GM12878 (cell line): ENCODE data around the gene GABRB3. TPM values are rescaled to one million over a fixed set of nuclear protein-coding genes. Genes with fewer than 3 reads are reported as not detected.

Experiments
- ATAC-seq: fragments of 200-7000 bp; cut with Tn5 transposase; 3 replicates; pipeline ENCODE4 v1.9.1; 2020; ENCODE audit warnings: mild to moderate bottlenecking, moderate library complexity
- BruUV-seq: library from RNA; stranded (reverse); fragments of 400-500 nt; replicated peaks from 2 replicates; lab custom pipeline; 2021; lab: Mats Ljungman, UMichigan
- CTCF ChIA-PET: fragments of 300-600 bp; sonication (Branson Sonifier 250); formaldehyde crosslinking; extraction: SDS; loops from one replicate; lab custom pipeline; 2021; ENCODE audit warnings: inconsistent platforms; lab: Yijun Ruan, JAX
- POLR2A ChIA-PET: fragments of 350-600 bp; formaldehyde crosslinking; extraction: SDS; loops from one replicate; lab custom pipeline; 2021; ENCODE audit warnings: inconsistent platforms; lab: Charles Lee
- RAD21 ChIA-PET: fragments of 300-600 bp; sonication (Branson Sonifier 250); formaldehyde crosslinking; loops from one replicate; lab custom pipeline; 2023; ENCODE audit warnings: antibody characterized with exemption; ENCODE audit not compliant: unreplicated experiment; lab: Charles Lee
- SMC1A ChIA-PET: fragments of 300-600 bp; sonication (Branson Sonifier 250); formaldehyde crosslinking; loops from one replicate; lab custom pipeline; 2023; ENCODE audit not compliant: unreplicated experiment, uncharacterized antibody; lab: Charles Lee
- DNase-seq: peaks from one replicate; pipeline ENCODE4 v3.0.0-alpha.2; 2011; ENCODE audit warnings: low read depth, low spot score
- FAIRE-seq: peaks from 3 replicates; lab custom pipeline; 2011; peaks lifted over from hg19 to GRCh38; lab: Jason Lieb, UNC
- H2AFZ ChIP-seq: 2 replicates; pipeline ENCODE4 v1.6.0; 2011; ENCODE audit warnings: low read depth, low read length, control low read depth; ENCODE audit not compliant: control insufficient read depth
- H3K27ac ChIP-seq: 2 replicates; pipeline ENCODE4 v1.5.1; 2011; ENCODE audit warnings: control low read depth; ENCODE audit not compliant: control insufficient read depth, insufficient read depth
- H3K27me3 ChIP-seq, 2 experiments: replicated peaks in 1 of 2; 2 replicates each; pipeline versions ENCODE4 v1.6.0 to v1.6.1; 2011; ENCODE audit warnings: low read length in 1 of 2; ENCODE audit not compliant: control insufficient read depth in 2 of 2, insufficient read depth in 2 of 2
- H3K36me3 ChIP-seq, 2 experiments: 2 replicates each; pipeline ENCODE4 v1.5.1; 2011; ENCODE audit warnings: low read length in 1 of 2; ENCODE audit not compliant: control insufficient read depth in 2 of 2, insufficient read depth in 2 of 2
- H3K4me1 ChIP-seq: 2 replicates; pipeline ENCODE4 v1.6.1; 2011; ENCODE audit warnings: mild to moderate bottlenecking, low read length, moderate library complexity, mixed read lengths; ENCODE audit not compliant: control insufficient read depth, insufficient read depth
- H3K4me2 ChIP-seq: 2 replicates; pipeline ENCODE4 v1.6.0; 2011; ENCODE audit warnings: control low read depth; ENCODE audit not compliant: control insufficient read depth, insufficient read depth
- H3K4me3 ChIP-seq: fragments of 200-600 bp; sonication (generic); 2 replicates; pipeline ENCODE4 v1.5.1; 2016
- H3K79me2 ChIP-seq: 2 replicates; pipeline ENCODE4 v1.6.0; 2011; ENCODE audit warnings: low read length; ENCODE audit not compliant: control insufficient read depth, insufficient read depth
- H3K9ac ChIP-seq: 2 replicates; pipeline ENCODE4 v1.8.0; 2011; ENCODE audit warnings: low read length, control low read depth, mixed read lengths; ENCODE audit not compliant: control insufficient read depth, insufficient read depth
- H3K9me3 ChIP-seq: replicated peaks from 3 replicates; pipeline ENCODE4 v1.5.1; 2011; ENCODE audit warnings: mild to moderate bottlenecking, low read length; ENCODE audit not compliant: control insufficient read depth, insufficient read depth
- H4K20me1 ChIP-seq: 2 replicates; pipeline ENCODE4 v1.6.0; 2011; ENCODE audit not compliant: control insufficient read depth, insufficient read depth
- BRCA1 ChIP-seq: IDR thresholded peaks from 2 replicates; pipeline ENCODE4 v1.6.1; 2011; ENCODE audit warnings: low read depth, low read length, improper control_type of control experiment
- ETV6 ChIP-seq, 2 experiments: fragments of 450-650 bp in 1 of 2; IDR thresholded peaks in 1 of 2; conservative IDR thresholded peaks in 1 of 2; 2 replicates each; pipeline ENCODE4 v1.6.1; 2014; ENCODE audit warnings: antibody characterized with exemption in 1 of 2, borderline replicate concordance in 1 of 2, low read depth in 1 of 2, mild to moderate bottlenecking in 1 of 2, moderate library complexity in 1 of 2
- MEF2A ChIP-seq: IDR thresholded peaks from 2 replicates; pipeline ENCODE4 v1.6.1; 2011; ENCODE audit warnings: low read depth, mild to moderate bottlenecking, low read length, moderate library complexity; ENCODE audit not compliant: insufficient read depth
- NBN ChIP-seq: fragments of 450-650 bp; IDR thresholded peaks from 2 replicates; pipeline ENCODE4 v1.6.1; 2016
- NFYB ChIP-seq: IDR thresholded peaks from 2 replicates; pipeline ENCODE4 v1.6.1; 2011; ENCODE audit warnings: low read depth, mild to moderate bottlenecking, low read length, improper control_type of control experiment, moderate library complexity; ENCODE audit not compliant: insufficient read depth
- RAD51 ChIP-seq: fragments of 450-650 bp; IDR thresholded peaks from 2 replicates; pipeline ENCODE4 v1.6.1; 2016; ENCODE audit warnings: moderate library complexity, mild to moderate bottlenecking, inconsistent platforms
- SPI1 ChIP-seq: IDR thresholded peaks from 2 replicates; pipeline ENCODE4 v1.6.1; 2011; ENCODE audit warnings: low read depth, mild to moderate bottlenecking, low read length, moderate library complexity, borderline replicate concordance; ENCODE audit not compliant: insufficient read depth
- STAT3 ChIP-seq: IDR thresholded peaks from 2 replicates; pipeline ENCODE4 v1.6.1; 2011; ENCODE audit warnings: low read depth, low read length, improper control_type of control experiment
- WGBS: methylation state at CpG from one replicate; pipeline ENCODE4 v1.1.6; 2016; ENCODE audit warnings: low lambda C conversion rate; ENCODE audit not compliant: insufficient replicate concordance, insufficient coverage; ENCODE audit errors: missing lambda C conversion rate; 5-methylcytosine and 5-hydroxymethylcytosine counted together
- in situ Hi-C: fragments of 300-500 bp; cut with MboI; formaldehyde crosslinking; loops from 9 replicates; pipeline ENCODE4 v1.14.3; 2018; ENCODE audit warnings: mixed read lengths
- intact Hi-C: fragments of 100-400 bp; cut with micrococcal nuclease; formaldehyde crosslinking; loops from one replicate; pipeline ENCODE4 v1.14.2; 2022; ENCODE audit not compliant: unreplicated experiment
- polyA plus RNA-seq, 11 experiments: library from polyadenylated mRNA; depleted of rRNA in 4 of 11; unstranded in 6 of 11; stranded (reverse) in 5 of 11; fragments of >200 nt; fragmentation: Nextera tagmentation in 4 of 11; fragmentation: Illumina TruSeq in 1 of 11; extraction: Ambion mirVana in 4 of 11; extraction: Trizol in 1 of 11; gene quantifications; 1 replicate in 1 of 11; 2 replicates in 10 of 11; pipeline versions ENCODE4 v1.2.1 to v1.2.3, GENCODE V29; 2011 to 2016; ENCODE audit warnings: inconsistent platforms in 2 of 11, missing spikeins in 2 of 11, low read depth in 1 of 11
- total RNA-seq, 4 experiments: library from RNA; depleted of rRNA in 3 of 4; stranded (reverse); fragments of >200 nt in 3 of 4; fragmentation: Illumina TruSeq in 1 of 4; extraction: Trizol in 1 of 4; gene quantifications; 2 replicates each; pipeline versions ENCODE4 v1.2.1 to v1.2.3, GENCODE V29; 2013 to 2021
- TF ChIP-seq, protein P1 (sequence below): fragments of 450-650 bp; IDR thresholded peaks from 2 replicates; pipeline ENCODE4 v1.6.1; 2016; ENCODE audit warnings: mild to moderate bottlenecking

GABRB3 gene
- total and polyA plus RNA-seq, 10 of the 15 experiments (the other 5 are each of a cell fraction or from before 2014, with no cell fraction given), result 0.05 to 0.08 (median 0.05) TPM; not detected in 7

DNA sequence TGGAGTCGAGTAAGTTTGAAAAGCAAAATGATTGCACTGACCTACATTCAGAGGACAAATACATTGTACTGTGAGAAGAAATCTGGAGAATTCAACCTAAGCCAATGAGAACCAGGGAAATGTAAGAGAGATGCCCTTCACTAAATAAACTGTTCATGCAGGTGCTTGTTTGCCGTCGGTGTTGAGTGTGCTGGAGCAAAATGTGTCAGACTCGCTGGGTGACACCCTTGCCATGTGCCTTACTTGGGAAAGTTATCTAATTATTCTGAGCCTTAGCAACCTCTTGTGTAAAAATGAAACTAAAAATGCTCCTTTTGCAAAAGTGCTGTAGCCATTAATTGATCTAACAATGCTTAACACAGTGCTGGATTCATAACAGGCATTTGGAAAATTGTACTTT lies 140.4 kb downstream of the GABRB3 start:
- Histone ChIP-seq H3K9ac (no peak overlapping the region), H3K4me3 (no peak overlapping the region), H3K4me2 (no peak overlapping the region), H3K79me2 (no peaks in the 10 kb centered on the region), H3K27ac (no peak overlapping the region), H4K20me1 (no peaks in the 10 kb centered on the region), H2AFZ (no peak overlapping the region), H3K36me3 (no peaks in the 10 kb centered on the region), H3K9me3 (no peaks in the 10 kb centered on the region; the same call in 2 of the 3 replicates), H3K27me3 (no peaks in the 10 kb centered on the region), H3K4me1 (no peaks in the 10 kb centered on the region)
- 23% methylated on average over 4 of the region's 4 CpGs for WGBS
- DNase-seq, result no peak
- RAD21 ChIA-PET, result no interaction called here
- no peak for ATAC-seq
- in situ Hi-C loops, result loop anchor here (25.0 kb wide), 1 partner anchor 995 kb away; no protein-coding TSS in a partner anchor
- BruUV-seq, result no TSS peak
- no peak for TF ChIP-seq ETV6 (conservative IDR thresholded peaks at IDR 0.05 in 1 of 2, IDR thresholded peaks at IDR 0.05 in 1 of 2; ENCODE audit: borderline replicate concordance in 1 of 2, low read depth in 1 of 2)
- TF ChIP-seq NBN, result no peak
- TF ChIP-seq NFYB, result no peak
- no peak for TF ChIP-seq BRCA1
- TF ChIP-seq, protein P1, sequence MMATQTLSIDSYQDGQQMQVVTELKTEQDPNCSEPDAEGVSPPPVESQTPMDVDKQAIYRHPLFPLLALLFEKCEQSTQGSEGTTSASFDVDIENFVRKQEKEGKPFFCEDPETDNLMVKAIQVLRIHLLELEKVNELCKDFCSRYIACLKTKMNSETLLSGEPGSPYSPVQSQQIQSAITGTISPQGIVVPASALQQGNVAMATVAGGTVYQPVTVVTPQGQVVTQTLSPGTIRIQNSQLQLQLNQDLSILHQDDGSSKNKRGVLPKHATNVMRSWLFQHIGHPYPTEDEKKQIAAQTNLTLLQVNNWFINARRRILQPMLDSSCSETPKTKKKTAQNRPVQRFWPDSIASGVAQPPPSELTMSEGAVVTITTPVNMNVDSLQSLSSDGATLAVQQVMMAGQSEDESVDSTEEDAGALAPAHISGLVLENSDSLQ, result no peak
- no peak for TF ChIP-seq SPI1
- no peak for TF ChIP-seq MEF2A
- TF ChIP-seq STAT3, result no peak
- TF ChIP-seq RAD51, result no peak
- CTCF ChIA-PET, result no interaction called here
- intact Hi-C loops, result no loop called here
- SMC1A ChIA-PET, result no interaction called here
- POLR2A ChIA-PET, result no interaction called here
- FAIRE-seq, result no peak
